HL-60 (cell line): ENCODE data around the gene DPH6.

Experiments
- DNase-seq, 2 experiments: peaks; one replicate each; pipeline ENCODE4 v3.0.0-alpha.2; 2010 to 2020; ENCODE audit warnings: low read depth in 1 of 2, low spot score in 1 of 2
- H3K27ac ChIP-seq: fragments of 250-450 bp; sonication (Bioruptor Pico); replicated peaks from 2 replicates; pipeline ENCODE4 v1.5.1; 2020; ENCODE audit warnings: mild to moderate bottlenecking, moderate library complexity
- H3K27me3 ChIP-seq: fragments of 250-450 bp; sonication (Bioruptor Pico); 2 replicates; pipeline ENCODE4 v1.5.1; 2021; ENCODE audit warnings: mild to moderate bottlenecking, moderate library complexity; ENCODE audit not compliant: insufficient read depth, poor library complexity, severe bottlenecking
- H3K4me3 ChIP-seq: replicated peaks from 2 replicates; pipeline ENCODE4 v1.5.1; 2011; ENCODE audit warnings: mild to moderate bottlenecking, control low read depth, low read length; ENCODE audit not compliant: insufficient read depth
- CTCF ChIP-seq: IDR thresholded peaks from one replicate; pipeline ENCODE4 v1.5.1; 2011; ENCODE audit warnings: low read length, control low read depth, inconsistent platforms; ENCODE audit not compliant: insufficient read depth
- GABPA ChIP-seq: IDR thresholded peaks from 2 replicates; pipeline ENCODE4 v1.6.1; 2012; ENCODE audit warnings: low read depth
- POLR2AphosphoS5 ChIP-seq: IDR thresholded peaks from 2 replicates; pipeline ENCODE4 v1.6.1; 2012; ENCODE audit warnings: low read depth
- REST ChIP-seq: IDR thresholded peaks from 2 replicates; pipeline ENCODE4 v1.6.1; 2012; ENCODE audit warnings: low read depth; ENCODE audit not compliant: insufficient replicate concordance
- SPI1 ChIP-seq: IDR thresholded peaks from 2 replicates; pipeline ENCODE4 v1.6.1; 2012; ENCODE audit warnings: low read depth, mild to moderate bottlenecking, borderline replicate concordance

Gene DPH6

GRCh38 chr15:35557544-35557943 lies 11.6 kb upstream of the DPH6 start:
- no peak overlapping the region for H3K27ac ChIP-seq
- no peak overlapping the region for H3K4me3 ChIP-seq
- no peak for DNase-seq
- TF ChIP-seq SPI1 (no peak), GABPA (no peak), REST (no peak), CTCF (no peak), POLR2AphosphoS5 (no peak)
- no peaks in the 10 kb centered on the region for H3K27me3 ChIP-seq

GRCh38 chr15:35557012-35557411 lies 11.0 kb upstream of the DPH6 start:
- no peak for TF ChIP-seq GABPA
- no peak for TF ChIP-seq POLR2AphosphoS5
- TF ChIP-seq CTCF = no peak
- TF ChIP-seq SPI1 = no peak
- no peak for TF ChIP-seq REST
- no peak overlapping the region for H3K27ac ChIP-seq
- no peak overlapping the region for H3K4me3 ChIP-seq
- DNase-seq = no peak
- no peaks in the 10 kb centered on the region for H3K27me3 ChIP-seq

GRCh38 chr15:35555244-35555643 lies 9.3 kb upstream of the DPH6 start:
- no peaks in the 10 kb centered on the region for H3K27me3 ChIP-seq
- TF ChIP-seq REST = no peak
- H3K4me3 ChIP-seq = no peak overlapping the region
- no peak overlapping the region for H3K27ac ChIP-seq
- no peak for DNase-seq

- no peak for DNase-seq
- no peak for TF ChIP-seq POLR2AphosphoS5
- no peak for TF ChIP-seq REST
- TF ChIP-seq GABPA = no peak
- TF ChIP-seq SPI1 = no peak
- TF ChIP-seq CTCF = no peak
- Histone ChIP-seq H3K4me3 (no peak overlapping the region), H3K27me3 (no peaks in the 10 kb centered on the region), H3K27ac (no peak overlapping the region)
These were observed 5.0 kb upstream of the DPH6 start for GRCh38 chr15:35550957-35551356.
